ENCODE data around the gene FRY.

The FRY gene

DNA sequence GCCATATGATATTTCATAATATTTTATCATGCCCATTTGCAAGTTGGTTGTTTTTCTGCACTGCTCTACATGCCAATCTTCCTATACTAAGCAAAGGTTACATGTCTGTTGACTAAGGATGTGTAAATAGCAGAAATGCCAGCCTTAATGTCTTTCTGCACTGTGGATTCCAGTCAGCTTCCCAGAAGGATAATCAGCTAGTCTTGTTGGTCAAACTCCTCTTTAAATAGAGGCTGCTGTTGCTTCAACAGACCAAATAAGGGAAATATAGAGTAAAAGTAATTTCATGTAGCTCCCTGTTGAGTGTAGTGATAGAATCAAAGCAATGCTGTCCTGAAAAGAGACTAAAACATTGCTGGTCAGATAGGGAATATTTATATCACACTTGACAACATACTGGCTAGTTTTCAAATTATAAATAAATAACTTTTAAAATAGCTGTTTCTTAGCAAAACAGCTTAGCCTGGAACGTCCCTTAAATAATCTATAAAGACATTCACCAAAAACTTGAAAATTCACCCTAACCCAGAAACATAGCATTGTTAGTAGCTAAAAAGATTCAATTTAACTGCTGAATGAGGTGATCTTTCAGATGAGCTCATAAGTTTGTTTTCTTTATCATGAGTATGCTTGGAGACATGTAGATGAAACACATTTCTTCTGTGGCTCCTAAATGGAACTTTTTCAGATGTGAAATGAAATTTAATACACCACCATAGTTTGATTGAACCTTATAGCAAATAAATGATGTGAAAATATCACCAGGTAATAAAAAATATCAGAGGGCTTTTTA lies 56.6 kb downstream of the FRY start:
- DNase-seq = no peak

DNA sequence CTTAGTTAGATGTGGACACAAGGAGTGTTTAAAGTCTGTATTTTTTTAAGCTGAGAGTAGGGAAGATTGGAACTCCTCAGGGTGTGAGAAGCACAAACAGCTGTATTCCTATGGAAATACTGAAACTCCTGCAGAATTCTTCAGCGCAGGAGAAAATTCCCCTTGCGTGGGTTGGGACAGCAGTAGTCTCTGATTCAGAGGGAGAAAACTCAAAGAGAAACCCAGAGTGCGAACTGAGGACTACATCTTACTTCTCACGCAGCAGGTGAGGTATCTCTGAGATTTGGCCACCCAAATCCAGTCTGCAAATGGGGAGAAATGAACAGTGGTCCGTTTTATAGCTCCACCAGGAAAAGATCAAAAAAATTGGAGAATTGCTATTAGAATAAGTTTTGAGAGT lies 60.9 kb downstream of the FRY start:
- DNase-seq = no peak

DNA sequence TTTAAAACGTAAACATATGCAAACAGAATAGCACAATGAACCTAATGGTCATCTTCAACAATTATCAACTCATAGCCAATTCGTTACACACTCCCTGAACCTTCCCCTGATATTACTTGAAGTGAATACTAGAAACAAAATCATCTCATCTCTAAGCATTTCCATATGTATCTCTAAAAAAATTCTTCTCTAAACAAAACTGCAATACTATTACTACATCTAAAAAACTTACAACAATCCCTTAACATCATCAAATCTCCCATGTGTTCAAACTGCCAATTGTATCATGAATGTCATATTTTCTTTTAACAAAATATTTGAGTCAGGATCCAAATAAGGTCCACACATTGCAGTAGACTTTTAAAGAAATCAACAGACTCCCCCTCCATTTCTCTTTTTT lies 61.4 kb downstream of the FRY start:
- no peak for DNase-seq

DNA sequence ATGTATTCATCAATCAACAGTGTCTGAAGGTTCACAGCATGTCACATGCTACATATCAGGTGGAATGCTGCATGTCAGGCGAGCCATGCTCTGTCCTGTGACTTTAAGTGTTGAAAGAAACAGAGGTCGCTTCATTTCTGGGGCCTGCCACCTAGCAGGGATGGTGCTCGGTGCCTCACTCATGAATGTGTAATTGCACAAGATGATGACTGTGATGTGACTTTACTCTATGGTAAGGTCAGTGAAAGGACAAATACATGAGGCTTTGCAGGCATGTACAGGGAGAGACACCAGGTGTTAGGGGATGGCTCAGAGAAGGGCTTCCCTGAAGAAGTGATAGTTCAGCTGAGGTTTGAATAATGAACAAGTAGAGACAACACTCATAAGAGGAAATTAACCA lies 66.7 kb downstream of the FRY start:
- no peak for DNase-seq

DNA sequence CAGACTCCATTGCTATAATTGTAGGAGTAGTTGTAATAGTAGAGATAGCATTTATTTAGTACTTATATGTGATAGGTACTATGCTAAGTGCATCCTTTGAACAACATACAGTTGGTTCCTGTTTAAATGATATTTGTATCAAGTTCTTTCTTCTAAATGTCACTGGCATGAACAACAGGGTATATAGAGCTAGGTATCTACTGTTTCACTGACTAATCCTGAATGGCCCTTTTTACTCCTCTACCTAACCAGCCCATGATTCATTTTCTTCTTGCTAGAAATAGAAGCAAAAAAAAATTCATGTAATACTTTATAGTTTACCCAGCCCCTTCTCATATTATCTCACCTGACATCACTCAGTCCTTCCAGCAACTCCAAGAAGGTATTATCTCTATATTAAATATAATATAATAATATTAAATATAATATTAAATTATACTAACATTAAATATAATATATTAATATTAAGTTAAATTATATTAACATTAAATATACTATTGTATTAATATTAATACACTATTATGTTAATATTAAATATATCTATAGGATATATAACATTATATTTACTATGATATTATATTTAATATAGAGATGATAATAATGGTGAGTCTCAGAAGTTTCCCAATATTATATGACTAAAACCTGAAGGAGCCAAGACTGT lies 74.2 kb downstream of the FRY start:
- DNase-seq = no peak

DNA sequence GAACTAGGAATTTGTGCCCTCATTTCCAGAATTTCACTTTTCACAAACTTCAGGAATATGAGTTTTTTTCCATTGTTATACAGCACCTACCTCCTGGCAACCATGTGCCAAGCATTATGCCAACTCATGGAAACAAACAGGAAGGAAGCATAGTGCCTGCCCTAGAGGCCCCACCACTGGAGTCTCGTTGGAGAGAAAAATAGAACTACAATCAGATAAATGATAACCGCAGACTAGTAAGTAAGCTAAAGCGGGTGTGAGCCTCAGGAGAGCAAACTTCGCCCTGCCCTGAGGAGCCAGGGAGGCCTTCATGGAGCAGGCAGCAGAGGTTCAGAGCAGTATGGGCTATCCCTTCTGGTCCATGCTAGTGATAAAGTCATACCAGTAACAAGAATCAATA lies 75.9 kb downstream of the FRY start:
- no peak for DNase-seq

DNA sequence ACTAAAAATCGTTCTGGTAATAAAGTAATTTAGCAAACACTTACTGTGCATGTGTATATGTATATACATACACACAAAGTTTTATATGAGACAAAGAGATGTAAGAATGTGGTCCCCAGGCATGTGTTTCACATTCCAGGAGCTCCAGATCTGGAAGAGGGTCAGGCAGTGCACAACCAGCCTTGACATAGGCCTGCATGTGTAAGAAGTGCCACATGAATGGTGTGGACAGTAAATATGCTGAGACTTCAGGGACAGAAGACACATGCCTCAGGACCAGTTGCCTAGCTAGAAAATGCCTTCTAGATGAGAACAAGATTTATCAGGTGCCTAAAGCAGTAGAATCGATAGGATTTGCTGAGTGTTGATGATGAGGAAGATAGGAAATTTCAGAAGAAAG lies 76.4 kb downstream of the FRY start:
- DNase-seq = no peak

DNA sequence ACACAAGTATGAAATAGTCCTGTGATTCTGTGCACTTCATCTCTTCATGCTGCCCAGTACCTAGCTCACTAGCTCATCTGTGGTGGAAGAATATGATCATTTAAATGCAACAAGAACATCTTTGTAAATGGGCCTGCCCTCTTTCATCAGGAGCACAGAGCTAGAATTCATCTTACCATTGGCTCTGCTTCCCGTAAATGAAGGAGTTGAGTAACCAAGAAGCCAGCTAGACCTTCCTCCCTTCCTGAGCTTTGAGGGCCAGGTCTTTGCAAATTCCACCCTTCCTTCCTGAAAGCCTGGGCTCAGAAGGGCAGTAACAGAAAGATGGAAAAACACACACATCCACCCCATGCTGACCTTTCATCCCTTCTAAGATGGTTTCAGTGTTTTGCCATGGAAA lies 82.0 kb downstream of the FRY start:
- DNase-seq = no peak

DNA sequence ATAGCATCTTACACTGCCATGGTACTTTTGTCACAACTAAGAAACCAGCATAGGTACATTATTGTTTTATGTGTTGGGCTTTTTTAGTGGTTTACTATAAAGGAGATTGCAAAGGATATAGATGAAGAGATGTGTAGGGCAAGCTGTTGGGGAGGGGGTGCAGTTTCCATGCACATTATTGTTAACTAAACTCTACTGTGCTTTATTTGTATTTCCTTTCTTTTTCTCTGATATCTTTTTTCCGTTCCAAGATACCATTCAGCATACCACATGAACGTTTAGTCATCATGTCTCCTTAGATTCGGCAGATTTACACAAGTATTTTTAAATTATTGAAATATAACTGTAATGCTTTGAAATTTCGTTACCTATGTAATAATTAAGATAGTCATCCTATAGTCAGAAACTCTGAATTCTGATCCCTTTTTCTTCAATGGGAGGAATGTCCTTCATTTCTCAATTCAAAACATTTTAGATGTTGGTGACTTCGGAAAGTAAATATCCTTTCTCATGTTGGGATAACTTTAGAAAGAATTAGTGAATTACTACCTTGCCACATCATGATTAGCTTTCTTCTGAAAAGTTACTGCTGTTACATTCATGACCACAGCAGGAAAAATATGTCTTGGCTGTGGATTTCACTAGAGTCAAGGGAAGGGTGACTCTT lies 82.8 kb downstream of the FRY start:
- no peak for DNase-seq

DNA sequence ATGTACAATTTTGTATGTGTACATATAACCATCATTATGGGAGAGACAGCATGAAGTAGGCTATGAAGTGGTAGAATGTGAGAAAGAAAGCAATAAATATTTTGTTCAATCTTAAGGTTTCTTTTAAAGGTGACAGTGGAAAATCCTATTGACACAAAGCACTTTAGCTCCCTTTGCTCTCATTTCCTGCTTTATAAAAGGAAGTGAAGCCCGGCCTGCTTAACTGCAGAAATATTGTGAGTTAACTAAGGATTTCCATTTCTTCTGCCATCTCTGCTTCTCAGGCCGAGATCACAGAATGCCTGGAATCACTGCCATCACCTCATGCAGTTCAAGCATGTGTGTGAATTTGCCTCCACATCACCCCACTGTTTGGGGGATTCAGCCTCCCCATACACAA lies 83.5 kb downstream of the FRY start:
- no peak for DNase-seq

DNA sequence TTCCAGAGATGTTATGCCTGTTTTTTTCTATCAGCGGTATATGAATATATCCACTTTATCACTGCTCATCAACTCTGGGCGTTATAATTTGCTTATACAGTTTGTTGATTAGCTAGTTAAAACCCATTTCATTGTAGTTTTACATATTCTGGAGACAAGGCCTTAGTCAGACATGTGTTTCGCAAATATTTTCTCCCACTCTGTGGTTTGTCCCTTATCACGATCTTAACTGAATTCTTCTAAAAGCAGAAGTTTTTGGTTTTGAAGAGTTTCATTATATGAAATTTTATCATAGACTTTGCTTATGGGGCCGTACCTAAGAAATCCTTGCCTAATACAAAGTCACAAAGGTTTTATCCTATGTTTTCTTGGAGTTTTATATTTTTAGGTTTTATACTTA lies 84.6 kb downstream of the FRY start:
- DNase-seq = no peak

DNA sequence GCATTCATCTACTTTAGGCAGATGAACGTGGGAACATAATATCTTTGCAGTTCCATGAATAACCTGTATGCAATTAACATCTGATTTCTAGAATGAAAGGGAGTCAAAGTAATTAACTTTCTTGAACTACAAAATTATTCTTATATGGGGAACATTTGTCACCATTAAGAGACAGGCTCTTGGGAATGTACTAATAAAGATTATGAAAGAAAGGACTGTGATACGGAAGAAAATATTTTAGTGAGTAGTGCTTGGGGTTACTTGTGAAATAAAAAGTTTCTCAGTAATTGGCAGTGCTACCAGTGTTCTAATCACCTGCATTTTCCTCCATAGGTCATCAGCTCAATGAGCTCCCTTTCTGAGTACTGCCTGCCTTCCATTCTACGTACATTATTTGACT lies 85.4 kb downstream of the FRY start:
- no peak for DNase-seq

DNA sequence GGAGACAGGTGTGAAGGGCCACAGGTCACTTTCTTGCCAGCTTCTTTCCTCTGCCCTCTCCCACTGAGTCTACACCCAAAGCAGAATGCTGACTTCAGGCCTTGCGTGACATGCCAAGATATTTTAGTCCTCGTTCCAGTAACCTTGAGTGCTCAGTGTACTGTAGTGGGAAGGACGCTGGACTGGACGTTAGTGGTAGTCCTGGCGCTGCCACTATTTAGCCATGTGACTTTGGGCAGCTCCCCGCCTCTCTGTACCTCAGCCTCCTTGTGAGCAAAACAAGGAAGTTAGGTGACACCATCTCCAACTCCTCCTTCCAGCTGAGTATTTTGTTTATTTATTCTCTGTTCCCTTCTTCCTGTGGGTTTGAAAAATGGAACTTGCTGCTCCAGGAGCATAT lies 86.1 kb downstream of the FRY start:
- no peak for DNase-seq

DNA sequence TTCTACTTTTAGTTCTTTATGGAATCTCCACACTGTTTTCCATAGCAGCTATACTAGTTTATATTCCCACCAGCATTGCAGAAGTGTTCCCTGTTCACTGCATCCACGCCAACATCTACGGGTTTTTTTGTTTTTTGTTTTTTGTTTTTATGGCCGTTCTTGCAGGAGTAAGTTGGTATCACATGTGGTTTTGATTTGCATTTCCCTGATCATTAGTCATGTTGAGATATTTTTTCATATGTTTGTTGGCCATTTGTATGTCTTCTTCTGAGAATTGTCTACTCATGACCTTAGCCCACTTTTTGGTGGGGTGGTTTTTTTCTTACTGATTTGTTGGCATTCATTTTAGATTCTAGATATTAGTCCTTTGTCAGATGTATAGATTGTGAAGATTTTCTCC lies 89.7 kb downstream of the FRY start:
- DNase-seq = no peak

DNA sequence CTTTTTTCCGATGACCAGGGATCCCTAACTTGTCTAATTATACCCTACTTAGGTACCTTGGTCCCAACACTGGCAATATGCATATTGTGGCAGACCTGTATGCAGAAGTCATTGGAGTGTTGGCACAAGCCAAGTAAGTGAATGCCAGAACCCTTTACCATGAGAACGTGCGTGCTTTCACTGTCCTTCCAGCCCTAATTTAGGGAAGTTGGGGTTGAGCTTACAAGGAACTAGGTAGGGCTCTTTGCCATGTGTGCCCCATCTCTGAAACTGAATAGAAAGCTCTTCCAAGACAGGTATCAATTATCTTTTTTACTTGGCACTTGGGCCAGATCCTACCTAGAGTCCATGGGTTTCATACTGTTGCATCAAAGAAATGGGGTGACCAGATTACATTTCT lies 93.2 kb downstream of the FRY start:
- DNase-seq = no peak

DNA sequence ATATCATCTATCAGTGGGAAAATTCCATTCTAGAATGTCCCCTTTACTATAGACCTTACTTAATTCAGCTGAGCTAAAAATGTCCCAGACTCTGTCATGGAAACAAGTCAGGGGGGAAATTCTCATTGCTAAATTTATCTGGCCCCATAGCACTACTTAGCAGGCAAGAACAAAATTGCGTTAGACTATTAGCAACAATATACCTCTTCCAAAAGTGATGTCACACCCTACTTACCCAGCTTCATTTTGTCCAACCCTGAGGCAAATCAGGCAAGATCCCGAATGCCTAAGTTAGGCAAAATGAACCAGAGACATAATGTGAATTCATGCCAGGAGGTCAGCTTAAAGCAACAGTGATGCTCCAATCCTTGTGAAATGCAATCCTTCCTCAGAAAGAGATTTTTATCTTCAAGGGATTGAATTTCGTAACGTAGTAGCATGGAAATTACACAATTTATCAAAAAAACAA lies 93.7 kb downstream of the FRY start:
- DNase-seq = no peak

DNA sequence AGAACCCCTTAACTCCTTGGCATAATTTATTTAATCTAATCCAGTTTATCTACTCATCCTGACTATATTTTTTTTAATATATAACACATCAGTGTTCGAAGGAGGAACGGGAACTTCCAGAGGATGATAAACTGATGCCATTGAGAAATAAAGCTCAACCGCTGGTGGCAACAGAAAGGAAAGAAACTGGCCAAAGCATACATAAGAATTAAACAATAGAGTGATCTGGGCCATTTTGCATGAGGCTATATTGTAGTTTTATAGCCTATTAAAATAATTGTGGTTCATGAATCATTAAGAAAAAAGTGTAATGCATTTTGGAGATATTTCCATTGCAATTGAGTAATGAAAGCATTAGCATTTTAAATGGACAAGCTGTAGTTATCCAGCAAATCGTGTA lies 94.2 kb downstream of the FRY start:
- no peak for DNase-seq

DNA sequence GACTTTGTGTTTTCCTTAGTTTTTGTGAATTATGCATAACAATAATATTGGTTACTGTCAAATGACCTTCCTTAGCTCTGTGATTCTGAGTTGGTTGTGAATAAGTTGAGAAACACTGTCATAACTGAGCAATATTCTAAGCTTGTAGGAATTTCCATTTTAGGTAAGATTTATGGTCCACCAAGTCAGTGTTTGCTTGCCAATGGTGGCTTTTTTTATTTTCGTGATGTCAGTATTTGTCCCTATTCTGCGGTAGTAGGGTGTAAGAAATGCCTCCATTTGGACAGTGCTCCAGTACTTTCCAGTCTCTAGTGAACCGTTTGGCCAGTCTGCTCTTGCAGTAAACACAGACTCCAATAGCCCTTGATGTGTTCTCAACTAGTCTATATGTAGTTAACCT lies 94.7 kb downstream of the FRY start:
- DNase-seq = no peak

DNA sequence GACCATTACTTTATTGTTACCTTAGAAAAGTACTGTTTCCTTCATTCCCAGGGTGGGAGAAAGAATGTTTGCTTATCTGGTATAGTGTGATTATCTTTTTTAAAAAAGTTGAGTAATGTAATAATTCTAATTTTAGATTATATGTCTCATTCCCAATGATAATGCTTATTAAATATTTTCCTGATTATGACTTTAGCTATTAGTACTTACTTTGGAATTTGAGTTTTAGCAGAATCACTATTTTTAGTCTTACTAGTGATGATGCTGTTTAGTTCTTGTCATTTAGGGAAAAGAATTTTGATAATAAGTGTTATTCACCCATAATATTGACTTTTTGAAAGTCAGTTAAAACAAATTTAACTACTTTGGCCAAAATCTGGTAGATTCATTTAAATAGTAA lies 95.2 kb downstream of the FRY start:
- DNase-seq = no peak

DNA sequence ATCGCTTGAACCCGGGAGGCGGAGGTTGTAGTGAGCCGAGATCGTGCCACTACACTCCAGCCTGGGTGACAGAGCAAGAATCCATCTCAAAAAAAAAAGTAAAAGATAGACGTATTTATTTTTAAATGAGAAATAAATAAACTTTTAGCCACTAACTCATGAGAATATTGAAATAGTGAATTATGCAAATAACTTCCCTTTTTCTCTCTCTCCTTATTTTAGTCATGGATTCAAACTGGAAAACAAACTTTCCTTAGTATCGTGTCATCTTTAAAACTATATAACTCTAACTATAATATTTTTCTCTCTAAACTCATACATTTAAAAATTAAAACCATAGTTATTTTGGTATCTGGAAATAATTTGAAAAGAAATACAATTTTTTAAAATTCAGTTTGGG lies 96.1 kb downstream of the FRY start:
- no peak for DNase-seq

DNA sequence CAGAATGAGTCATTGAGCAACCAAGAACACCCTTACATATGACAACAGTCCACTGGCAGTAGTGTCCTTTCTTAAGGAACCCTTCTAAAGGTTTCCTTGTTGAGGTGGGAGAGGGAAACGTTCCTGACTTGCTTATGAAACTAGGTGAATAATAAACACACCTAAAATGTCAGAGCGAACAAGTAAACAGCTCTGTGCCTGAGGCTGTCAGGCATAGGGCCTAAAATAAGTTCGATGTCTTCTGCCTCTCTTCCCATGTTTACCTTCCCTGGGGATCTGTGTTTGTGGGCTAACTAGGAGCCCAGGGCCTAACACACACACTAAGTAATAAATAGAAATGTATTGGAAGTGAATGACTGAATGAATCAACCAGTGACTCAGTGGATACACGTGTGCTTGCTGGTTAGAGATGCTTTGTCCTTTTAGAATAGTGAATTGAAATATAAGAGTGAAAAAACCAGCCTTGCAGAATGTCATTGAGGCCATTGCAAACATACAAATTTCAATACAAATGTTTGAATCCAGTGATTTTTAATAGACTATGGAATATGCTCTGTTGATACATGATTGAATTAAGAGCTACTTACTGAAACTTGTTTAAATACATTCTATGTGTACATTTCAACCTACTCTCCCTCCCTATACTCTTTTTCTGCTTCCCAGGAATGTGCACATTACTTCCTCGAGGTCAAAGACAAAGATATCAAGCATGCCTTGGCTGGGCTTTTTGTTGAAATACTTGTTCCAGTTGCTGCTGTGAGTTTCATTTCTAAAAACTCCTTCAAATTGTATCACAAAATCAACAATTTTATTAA lies 102.9 kb downstream of the FRY start:
- no peak for DNase-seq

DNA sequence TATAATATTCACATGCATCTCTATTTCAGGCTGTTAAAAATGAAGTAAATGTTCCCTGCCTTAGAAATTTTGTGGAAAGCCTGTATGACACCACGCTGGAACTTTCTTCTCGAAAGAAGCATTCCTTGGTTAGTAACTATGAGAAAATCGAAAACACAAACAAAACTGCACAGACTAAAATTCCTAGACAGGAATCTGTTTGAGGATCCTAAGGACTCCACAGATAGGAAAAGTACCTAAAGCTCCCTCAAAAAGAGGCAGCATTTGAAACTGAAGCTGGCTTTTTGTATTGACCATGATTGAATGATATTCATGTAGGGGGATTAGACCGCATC lies 103.4 kb downstream of the FRY start:
- DNase-seq = no peak

DNA sequence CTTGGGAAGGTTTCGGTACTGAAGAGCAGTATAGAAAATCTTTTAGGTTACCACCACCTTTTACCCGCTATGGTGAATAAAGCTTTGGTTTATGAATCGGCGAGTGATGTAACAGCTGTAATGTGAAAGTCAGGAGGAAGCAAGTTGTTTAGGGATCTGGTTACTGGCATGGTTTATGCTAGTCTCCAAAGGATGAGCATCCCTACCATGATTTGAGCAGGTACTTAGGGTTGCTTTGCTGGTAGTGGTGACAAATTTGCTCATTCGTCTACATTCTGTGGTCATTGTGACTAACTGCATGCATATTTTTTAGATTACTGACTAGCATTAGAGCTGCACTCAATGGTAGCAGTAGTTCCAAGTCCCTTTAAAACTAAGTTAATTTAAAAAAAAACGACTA lies 104.1 kb downstream of the FRY start:
- DNase-seq = no peak

DNA sequence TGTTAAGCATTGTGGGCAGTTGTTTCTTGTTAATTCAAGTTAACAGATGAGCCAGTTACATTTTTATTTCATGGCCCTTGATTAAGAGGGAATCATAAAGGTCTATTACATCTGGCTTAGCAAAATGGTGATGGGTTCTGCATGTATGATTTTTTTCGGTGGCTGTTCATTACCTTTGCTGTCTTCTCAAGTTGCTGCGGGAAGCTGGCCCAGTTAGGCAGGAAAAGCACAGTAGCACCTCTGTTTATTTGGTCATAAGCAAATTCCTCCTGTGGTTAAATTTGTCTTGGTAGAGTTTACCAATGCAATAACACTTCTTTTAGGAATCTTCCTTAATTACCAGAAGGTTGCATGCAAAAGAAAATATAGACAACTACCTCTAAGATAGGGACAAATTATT lies 104.5 kb downstream of the FRY start:
- no peak for DNase-seq
